ENCODE data around the gene ITGAV.

GRCh38 chr2:186659383-186659782 lies 69.5 kb downstream of the ITGAV start:
- no peak for TF ChIP-seq FOS (IDR thresholded peaks at IDR 0.05; ENCODE audit: low read depth, low read length)
- TF ChIP-seq POLR2A (IDR thresholded peaks at IDR 0.05; ENCODE audit: low read depth, low read length), result no peak
- TF ChIP-seq ELK1 (IDR thresholded peaks at IDR 0.05; ENCODE audit: borderline replicate concordance, low read depth, low read length), result no peak
- TF ChIP-seq BHLHE40 (IDR thresholded peaks at IDR 0.05; ENCODE audit: low read depth, low read length), result no peak
- no peak for TF ChIP-seq MAFK (IDR thresholded peaks at IDR 0.05; ENCODE audit: low read depth, low read length)
- TF ChIP-seq CTCF (conservative IDR thresholded peaks at IDR 0.05; ENCODE audit: low read depth, low read length), result no peak
- no peak for TF ChIP-seq RFX5 (IDR thresholded peaks at IDR 0.05; ENCODE audit: low read depth, low read length)
